Measurements from ENCODE around the gene SGPL1.

Gene SGPL1

GRCh38 chr10:70879207-70879606 is 63.5 kb downstream of the SGPL1 start:
- DNase-seq (ENCODE audit: low spot score) = no peak

GRCh38 chr10:70880077-70880534 is 64.4 kb downstream of the SGPL1 start:
- DNase-seq (ENCODE audit: low spot score) = peak; percentile 81

GRCh38 chr10:70884741-70885140 is 69.0 kb downstream of the SGPL1 start:
- no peak for DNase-seq (ENCODE audit: low spot score)

GRCh38 chr10:70885481-70885880 is 69.7 kb downstream of the SGPL1 start:
- DNase-seq (ENCODE audit: low spot score) = no peak

GRCh38 chr10:70885931-70886903 is 70.5 kb downstream of the SGPL1 start:
- DNase-seq (ENCODE audit: low spot score) = no peak

- DNase-seq (ENCODE audit: low spot score) = no peak
These were observed 71.3 kb downstream of the SGPL1 start for GRCh38 chr10:70886921-70887665.

- peak; percentile 86 for DNase-seq (ENCODE audit: low spot score)
These were observed 72.4 kb downstream of the SGPL1 start, which contains the start of gene PCBD1 for GRCh38 chr10:70887804-70888800. PCBD1 (minus strand) TSS chr10:70888565; CDS start chr10:70888533, 32 bp downstream.

- DNase-seq (ENCODE audit: low spot score) = no peak
These were observed 73.5 kb downstream of the SGPL1 start for GRCh38 chr10:70889291-70889690.

- peak; percentile 91 for DNase-seq (ENCODE audit: low spot score)
These were observed 75.2 kb downstream of the SGPL1 start for GRCh38 chr10:70890917-70891431.

- DNase-seq (ENCODE audit: low spot score) = no peak
These were observed 75.9 kb downstream of the SGPL1 start for GRCh38 chr10:70891627-70892026.

GRCh38 chr10:70892631-70893030 is 76.9 kb downstream of the SGPL1 start:
- DNase-seq (ENCODE audit: low spot score) = no peak

- DNase-seq (ENCODE audit: low spot score) = no peak
These were observed 77.7 kb downstream of the SGPL1 start for GRCh38 chr10:70893227-70894006.

- no peak for DNase-seq (ENCODE audit: low spot score)
These were observed 78.7 kb downstream of the SGPL1 start for GRCh38 chr10:70894416-70894815.

- DNase-seq (ENCODE audit: low spot score) = no peak
These were observed 80.8 kb downstream of the SGPL1 start for GRCh38 chr10:70896551-70896950.

GRCh38 chr10:70898687-70899086 is 82.9 kb downstream of the SGPL1 start:
- DNase-seq (ENCODE audit: low spot score) = no peak

GRCh38 chr10:70899096-70899495 is 83.3 kb downstream of the SGPL1 start:
- no peak for DNase-seq (ENCODE audit: low spot score)

GRCh38 chr10:70901276-70901878 is 85.6 kb downstream of the SGPL1 start:
- no peak for DNase-seq (ENCODE audit: low spot score)

- DNase-seq (ENCODE audit: low spot score) = no peak
These were observed 87.0 kb downstream of the SGPL1 start for GRCh38 chr10:70902661-70903261.

- peak; percentile 66 for DNase-seq (ENCODE audit: low spot score)
These were observed 87.6 kb downstream of the SGPL1 start for GRCh38 chr10:70903262-70903921.
